ENCODE data around the gene ARF1.

ARF1 gene

DNA sequence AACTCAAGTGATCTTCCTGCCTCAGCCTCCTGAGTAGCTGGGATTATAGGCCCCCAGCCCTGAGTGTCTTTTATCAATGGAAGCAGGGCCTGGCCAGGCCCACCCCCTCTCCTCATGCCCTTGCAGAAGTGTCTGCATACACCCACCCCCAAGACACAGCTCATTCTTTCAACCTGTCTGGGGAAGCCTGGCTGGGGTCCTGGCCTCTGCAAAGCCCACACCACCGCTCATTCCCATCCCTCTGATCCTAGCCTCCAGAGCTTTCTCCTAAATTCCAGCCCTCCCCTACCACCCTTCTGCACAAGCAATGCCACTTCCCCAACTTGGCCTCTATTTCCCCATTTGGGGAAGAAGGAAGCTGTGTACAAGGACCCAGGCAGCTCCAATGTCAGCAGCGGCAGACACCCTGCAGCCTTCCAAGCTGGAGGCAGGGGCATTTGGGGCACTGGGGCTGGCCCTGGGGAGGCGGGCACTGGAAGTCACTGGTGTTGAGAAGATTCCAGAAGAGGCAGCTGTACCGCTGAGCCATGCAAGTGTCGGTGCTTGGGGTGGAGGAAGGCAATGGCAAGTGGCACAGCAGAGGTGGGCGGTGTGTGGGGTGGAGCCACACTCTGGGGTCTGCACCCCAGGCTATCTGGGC lies 33.7 kb upstream of the ARF1 start:
- in situ Hi-C loops (cut with MboI; ENCODE audit: low sequenced_read_pairs), result no loop called here

GRCh38 chr1:228050571-228051231 lies 31.8 kb upstream of the ARF1 start:
- in situ Hi-C loops (cut with MboI; ENCODE audit: low sequenced_read_pairs), result no loop called here

DNA sequence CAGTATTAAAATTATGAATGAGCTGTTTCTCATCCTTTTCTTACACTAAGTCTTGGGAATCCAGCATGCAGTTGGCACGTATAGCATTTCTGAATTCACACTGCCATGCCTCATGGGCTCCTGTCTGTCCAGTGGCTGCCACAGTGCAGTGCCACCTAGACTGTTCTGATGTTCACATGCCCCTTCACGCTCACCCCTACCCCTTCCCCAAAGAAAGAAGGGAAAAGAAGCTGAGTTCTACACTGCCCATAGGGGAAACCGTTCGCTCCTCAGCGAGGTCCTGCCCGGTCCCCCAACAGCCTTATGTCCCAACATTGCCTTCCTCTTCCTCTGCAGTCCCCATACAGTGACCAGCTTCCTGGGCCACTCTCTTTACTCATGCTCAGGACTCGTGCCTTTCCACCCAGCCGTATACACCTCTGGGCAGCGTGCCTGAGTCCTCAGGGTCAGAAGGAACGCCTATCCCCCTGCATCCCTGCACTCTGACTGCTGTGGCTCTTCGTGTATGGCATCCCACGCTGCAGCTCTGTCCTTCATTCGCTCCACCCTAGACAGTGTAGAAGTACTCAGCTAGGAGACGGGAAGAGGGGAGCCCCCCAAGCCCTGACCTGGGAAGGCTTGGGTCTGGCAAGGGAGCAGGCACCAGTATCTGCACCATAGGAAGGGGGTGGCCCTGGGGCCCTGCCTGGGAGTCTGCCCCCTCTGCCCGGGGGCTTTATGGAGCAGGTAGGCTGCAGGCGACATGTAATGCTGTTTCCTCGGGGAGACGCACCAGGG lies 24.1 kb upstream of the ARF1 start:
- in situ Hi-C loops (cut with MboI; ENCODE audit: low sequenced_read_pairs), result no loop called here

GRCh38 chr1:228058949-228059633 lies 23.4 kb upstream of the ARF1 start:
- in situ Hi-C loops (cut with MboI; ENCODE audit: low sequenced_read_pairs), result no loop called here

GRCh38 chr1:228059634-228060457 lies 22.7 kb upstream of the ARF1 start:
- in situ Hi-C loops (cut with MboI; ENCODE audit: low sequenced_read_pairs), result no loop called here

DNA sequence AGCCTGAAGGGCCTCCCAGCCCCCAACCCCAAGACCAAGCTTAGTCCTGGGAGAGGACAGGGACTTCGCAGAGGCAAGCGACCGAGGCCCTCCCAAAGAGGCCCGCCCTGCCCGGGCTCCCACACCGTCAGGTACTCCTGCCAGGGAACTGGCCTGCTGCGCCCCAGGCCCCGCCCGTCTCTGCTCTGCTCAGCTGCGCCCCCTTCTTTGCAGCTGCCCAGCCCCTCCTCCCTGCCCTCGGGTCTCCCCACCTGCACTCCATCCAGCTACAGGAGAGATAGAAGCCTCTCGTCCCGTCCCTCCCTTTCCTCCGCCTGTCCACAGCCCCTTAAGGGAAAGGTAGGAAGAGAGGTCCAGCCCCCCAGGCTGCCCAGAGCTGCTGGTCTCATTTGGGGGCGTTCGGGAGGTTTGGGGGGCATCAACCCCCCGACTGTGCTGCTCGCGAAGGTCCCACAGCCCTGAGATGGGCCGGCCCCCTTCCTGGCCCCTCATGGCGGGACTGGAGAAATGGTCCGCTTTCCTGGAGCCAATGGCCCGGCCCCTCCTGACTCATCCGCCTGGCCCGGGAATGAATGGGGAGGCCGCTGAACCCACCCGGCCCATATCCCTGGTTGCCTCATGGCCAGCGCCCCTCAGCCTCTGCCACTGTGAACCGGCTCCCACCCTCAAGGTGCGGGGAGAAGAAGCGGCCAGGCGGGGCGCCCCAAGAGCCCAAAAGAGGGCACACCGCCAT lies 21.9 kb upstream of the ARF1 start:
- in situ Hi-C loops (cut with MboI; ENCODE audit: low sequenced_read_pairs), result no loop called here

DNA sequence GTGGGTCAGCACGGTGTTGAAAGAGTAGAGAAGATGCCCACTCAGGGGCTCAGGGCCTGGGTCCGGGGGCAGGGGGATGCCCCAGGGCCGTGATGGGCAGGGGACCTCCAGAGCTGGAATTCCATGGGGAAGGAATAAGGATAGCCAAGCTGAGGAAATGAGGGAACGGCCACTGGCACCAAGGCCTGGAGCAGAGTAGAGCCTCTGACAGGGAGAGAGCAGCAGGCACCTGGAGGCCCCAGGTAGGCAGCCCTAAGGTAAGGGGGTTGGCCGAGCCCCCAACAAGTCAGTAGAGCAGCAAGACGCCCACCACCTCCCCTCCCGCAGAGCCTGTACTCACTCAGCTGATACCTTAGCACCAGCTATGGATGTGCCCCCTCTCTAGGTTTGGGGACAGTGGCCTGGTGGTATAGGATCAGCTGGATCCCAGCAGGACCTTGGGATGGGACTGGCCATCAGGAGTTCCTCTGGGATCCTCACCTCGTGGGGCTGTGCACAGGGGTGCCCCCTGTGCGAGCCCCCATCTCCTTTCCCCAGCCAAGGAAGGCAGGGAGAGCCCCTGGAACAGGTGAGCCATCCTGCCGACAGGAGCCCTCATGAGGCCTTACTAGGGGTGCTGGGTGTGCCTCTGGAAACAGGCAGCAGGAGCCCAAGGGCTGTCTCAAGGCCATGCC lies 21.0 kb upstream of the ARF1 start:
- in situ Hi-C loops (cut with MboI; ENCODE audit: low sequenced_read_pairs), result no loop called here

- in situ Hi-C loops (cut with MboI; ENCODE audit: low sequenced_read_pairs), result no loop called here
Measured at GRCh38 chr1:228062085-228062791, 20.3 kb upstream of the ARF1 start.

DNA sequence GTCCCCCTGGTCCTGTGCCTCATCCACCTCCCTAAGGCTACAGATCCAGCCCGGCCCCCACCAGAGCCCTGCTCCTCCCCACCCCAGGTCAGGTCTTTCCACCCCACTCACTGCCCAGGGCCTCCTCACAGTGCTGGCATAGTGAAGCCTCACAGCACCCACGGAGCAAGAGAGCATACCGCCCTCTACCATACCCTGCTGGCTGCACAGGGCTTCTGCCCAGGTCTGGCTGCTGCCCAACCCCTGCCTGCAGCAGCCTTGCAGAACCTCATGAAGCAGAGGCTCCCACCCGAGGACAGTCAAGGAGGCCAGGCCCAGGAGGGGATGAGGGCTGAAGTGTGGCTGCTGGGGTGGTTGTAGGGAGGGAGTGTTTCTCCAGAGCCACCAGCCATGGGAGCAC lies 19.7 kb upstream of the ARF1 start:
- in situ Hi-C loops (cut with MboI; ENCODE audit: low sequenced_read_pairs), result no loop called here

DNA sequence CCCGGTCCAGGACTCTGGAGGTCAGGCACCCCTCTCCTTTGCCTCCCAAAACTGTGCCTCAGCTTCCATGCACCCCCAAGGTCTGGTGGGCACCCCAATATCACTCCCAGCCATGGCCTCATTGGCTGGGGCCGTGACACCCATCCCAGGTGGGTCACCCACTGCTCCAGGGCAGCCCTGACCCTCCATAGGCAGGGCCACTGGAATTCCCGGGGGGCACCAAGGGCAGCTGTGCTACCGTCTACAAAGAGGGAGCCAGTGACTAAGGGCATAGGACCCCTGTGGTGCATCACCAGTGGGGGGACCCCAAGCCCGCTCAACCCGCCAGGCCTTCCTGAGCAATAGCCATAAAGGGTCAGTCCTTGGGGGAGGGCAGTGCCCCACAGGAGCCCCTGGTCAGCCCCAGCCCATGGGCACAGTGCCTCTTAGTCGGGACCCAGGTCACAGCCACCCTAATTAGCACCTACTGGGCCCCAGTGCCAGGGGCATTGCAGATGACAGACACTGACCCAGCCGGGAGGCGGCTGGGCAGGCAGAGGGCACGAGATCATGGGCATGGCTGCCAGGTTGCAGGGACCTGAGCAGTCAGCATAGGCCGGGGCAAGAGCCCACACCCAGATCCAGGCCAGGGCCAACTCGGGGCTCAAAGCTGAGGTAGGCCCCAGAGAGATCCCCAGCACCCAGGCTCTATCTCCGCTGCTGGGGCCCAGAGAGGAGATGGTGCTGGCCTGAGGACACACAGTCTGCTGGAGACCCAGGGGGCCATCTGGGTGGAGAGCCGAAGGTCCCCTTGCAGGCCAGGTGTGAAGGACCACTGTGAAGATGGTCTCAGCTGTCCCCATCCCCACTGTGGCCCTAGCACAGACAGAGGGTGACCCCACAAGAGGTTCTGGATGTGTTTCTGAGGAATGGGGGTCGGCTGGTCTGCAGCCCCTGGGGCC lies 19.0 kb upstream of the ARF1 start:
- in situ Hi-C loops (cut with MboI; ENCODE audit: low sequenced_read_pairs), result no loop called here

DNA sequence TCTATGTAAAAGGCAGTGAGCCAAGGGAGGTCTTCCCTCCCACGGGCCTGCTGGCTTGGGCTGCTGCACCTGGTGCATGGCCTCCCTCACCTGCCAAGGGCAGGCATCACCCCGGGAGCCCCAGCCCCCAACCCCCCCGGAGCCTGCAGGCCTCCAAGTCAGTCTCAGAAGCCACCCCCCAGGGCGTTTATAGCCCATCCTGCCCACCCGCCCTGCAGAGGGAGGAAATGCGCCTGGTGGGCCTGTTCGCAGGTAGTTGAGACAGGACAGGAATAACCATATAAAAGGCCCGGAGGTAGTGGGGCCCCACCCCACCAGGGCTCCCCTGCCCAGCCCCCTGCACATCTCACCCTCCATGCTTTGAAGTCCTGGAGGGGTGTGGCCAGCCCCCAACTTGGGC lies 18.2 kb upstream of the ARF1 start:
- in situ Hi-C loops (cut with MboI; ENCODE audit: low sequenced_read_pairs), result no loop called here

GRCh38 chr1:228064741-228065542 lies 17.6 kb upstream of the ARF1 start:
- in situ Hi-C loops (cut with MboI; ENCODE audit: low sequenced_read_pairs), result no loop called here

DNA sequence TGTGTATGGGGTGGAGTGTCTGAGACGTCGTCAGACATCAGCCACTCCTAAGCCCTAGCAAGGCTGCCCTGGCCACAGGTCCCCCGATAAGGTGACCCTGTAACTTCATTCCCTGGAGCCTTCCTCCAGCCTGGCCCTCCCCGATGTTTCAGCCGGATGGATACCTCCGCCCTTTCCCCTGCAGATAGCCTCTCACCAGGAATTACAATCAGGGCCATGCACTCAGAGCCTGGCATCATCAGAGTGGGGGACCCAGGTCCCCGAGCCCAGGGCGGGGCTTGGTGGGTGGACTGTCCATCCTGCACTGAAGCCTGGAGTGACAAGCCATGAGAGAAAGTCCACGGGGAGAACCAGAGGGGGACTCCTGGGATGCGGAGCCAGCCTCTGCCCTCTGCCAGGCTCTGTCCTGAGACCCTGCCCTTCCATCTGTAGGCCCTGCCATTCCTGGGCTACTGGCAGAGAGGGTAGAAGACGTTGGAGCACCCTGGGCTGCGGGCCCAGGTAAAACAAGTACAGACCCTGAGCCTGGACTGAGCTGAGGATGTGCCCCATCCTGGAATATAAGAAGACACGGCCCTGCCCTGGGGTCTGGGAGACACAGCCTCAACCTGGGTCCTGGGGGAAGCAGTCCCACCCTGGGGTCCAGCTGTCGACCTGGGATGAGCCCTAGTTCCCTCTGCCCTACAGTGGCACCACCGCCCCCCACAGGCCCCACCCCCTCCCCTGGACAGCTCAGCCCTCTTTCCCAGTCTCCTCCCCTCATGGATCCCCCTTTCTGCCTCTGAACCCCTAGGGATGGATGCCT lies 16.8 kb upstream of the ARF1 start:
- in situ Hi-C loops (cut with MboI; ENCODE audit: low sequenced_read_pairs), result no loop called here

- in situ Hi-C loops (cut with MboI; ENCODE audit: low sequenced_read_pairs), result no loop called here
Measured at GRCh38 chr1:228066416-228066815, 16.1 kb upstream of the ARF1 start.

DNA sequence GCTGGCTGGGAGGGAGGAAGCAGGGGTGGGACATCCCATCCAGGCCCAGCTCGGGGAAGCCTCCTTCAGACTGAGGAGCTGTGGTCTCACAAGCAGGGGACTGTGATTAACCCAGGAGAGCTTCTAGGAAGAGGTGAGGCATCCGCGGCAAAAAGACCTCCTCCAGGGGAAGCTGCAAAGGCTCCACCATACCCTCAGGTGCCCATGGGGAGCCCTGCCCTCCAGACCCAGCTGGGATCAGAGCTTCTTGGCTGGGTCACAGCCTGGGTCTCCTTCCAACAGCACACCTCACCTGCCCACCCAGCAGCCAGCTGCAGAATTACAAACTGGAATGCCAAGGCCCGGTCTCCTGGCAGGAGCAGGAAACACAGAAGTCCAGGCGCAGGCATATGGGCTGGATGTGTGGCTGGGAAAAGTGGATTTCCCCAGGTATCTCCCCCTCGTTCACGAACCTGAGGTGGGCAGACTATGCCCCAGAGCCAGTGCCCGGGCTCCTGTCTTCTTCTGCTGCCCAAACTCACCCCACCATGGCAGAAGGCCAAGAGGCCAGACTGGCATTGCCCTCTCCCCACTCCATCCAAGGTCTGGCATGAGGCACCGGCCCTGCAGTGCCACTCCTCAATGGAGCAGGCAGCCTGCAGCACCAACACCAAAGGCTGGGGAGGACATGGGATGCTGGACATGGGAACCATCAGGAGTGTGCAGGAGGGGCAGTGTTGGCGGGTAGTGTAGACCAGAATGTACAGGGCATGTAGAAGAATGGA lies 15.4 kb upstream of the ARF1 start:
- in situ Hi-C loops (cut with MboI; ENCODE audit: low sequenced_read_pairs), result no loop called here

Measured in HL-60/S4 treated with phorbol 12-myristate 13-acetate at 8.2 ng/mL for 4 days and 3 days (cell line).